HG03457 (cell line): Measurements from ENCODE around the gene PREX1.

Experiments used
- ATAC-seq: cut with Tn5 transposase; IDR thresholded peaks from one replicate; pipeline ENCODE4 v1.9.1; 2021; ENCODE audit warnings: moderate number of reproducible peaks; ENCODE audit not compliant: unreplicated experiment

PREX1 gene

DNA sequence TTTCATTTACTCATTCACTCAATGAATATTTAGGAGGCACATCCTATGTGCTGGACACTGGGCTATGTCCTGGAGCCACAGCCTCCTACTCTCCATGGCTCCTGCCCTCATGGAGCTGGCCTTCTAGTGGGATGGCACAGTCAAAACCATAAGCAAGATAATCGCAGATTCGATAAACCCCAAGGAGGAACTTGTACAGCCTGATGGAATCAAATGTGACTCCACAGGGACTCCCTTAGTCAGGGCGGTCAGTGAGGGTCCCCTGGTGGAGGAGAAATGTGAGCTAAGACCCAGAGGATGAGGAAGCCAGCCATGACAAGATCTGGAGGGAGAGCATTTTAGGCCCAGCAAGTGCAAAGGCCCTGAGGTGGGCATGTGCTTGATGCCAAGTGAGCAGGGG lies 211.9 kb downstream of the PREX1 start:
- no peak for ATAC-seq

DNA sequence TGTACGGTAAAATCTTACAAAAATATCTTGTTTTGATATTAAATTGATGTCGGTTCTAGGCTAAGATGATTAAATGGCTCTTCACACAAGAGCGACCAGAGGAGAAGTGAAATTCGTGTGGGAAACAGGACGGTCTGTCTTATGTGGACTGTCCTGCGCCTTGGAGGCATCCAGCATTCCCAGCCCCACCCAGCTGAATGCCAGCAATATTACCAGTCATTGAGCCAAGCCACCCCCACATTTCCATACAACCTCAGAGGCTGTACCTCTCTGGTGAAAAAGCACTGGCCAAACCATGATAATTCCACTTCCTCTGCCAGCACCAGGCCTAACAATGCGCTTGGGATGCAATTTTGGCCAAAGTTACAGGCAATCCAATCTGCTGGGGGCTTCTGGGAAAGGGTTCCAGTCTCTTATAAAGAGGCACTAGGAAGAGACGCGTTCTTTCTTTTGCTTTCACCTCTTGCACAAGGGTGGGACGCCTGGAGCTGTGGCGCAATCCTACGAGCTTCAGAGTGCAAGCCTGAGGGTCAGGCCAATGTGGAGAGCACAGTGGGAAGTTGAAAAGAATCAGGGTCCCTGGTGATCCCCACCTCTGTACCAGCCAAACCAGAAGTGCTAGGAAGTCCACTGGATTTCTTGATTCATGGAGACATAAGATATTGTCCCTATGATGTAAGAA lies 213.1 kb downstream of the PREX1 start:
- ATAC-seq: no peak

DNA sequence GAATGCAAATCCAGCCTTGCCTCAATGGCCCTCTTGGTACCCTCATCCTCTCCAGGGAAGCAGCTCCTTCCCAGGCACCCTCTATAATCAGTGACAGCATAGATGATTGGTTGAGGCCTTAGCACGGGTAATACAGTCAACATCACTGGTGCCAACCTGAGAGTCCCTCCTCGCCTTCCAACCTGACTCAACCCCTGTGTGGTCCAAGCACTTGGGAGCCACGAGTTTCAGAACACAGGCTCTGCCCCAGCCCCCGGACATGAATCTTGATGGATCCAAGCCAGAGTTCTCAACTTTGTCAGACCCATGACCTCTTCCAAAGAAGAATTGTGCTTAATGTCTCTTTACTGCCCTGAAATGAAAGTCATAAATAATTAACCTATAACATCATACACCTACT lies 213.9 kb downstream of the PREX1 start:
- no peak for ATAC-seq

DNA sequence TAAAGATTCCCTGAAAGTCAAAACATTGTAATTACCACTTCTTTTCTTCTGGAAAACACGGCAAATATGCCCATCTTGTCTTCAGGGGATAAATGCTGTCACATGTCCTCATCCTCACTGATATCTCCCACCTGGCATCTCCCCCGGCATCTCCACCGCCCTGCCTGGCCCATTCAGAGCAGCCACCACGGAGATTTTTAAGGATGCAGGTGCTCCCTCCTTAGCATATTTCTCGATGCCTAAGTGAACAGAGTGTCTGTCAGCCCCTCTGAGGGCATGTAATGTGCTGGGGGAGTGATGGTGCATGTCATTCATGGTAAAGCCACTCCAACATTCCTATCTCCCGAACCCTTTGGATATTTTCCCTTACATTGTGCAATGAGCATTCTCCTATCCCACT lies 215.5 kb downstream of the PREX1 start:
- no peak for ATAC-seq

DNA sequence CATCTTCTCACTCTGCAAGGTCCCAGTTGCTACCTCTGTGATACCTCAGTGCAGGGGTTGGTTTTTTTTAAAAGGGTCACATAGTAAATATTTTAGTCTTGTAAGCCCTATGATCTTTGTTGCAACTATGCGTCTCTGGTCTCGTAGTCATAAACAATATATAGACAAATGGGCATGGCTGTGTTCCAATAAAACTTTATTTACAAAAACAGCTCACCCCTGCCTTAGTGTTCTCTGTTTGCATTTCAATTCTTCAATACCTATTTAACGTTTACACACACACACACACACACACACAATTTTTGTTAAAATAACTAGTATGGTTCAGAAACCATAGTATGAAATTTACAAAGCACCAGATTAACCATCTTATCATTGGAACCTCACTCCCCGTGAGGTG lies 216.8 kb downstream of the PREX1 start:
- no peak for ATAC-seq

DNA sequence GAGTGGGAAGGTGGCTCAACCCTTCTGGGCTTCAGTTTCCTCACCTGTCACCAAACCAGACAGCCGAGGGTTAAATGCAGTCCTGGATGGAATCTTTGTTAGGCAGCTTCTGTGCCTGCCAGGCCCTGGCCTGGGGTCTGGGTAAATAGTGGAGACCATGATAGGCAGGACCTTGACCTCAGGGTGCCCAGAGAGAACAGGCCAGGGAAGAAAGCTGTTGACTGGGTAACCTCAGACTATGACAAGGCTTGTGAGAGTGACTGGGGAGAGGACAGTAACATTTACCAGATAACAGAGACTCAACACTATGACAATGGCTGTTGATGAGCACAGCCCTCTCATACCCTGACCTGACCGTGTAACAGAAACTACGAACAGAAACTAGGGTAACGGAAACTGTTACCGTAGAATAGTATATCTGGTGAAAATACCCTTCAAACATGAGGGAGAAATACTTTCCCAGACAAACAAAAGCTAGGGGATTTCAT lies 218.3 kb downstream of the PREX1 start:
- no peak for ATAC-seq

DNA sequence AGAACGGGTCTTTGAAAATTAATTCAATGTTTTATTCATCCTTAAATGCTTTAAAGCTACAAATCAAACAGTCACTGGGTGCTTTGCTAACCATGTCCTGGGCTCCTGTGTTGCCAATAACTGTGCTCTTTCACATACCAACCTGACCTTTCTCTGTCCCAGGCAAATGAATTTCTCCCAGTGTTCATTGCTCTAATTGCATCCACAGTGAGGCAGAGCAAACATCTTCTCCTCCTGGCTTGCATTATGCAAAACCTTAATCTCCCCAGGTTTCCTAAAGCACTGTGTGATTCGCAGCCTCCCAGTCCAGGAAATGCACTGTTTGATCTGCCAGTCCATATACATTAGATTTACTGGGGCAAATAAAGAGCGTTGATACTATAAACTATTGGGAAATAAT lies 219.0 kb downstream of the PREX1 start:
- ATAC-seq: no peak

DNA sequence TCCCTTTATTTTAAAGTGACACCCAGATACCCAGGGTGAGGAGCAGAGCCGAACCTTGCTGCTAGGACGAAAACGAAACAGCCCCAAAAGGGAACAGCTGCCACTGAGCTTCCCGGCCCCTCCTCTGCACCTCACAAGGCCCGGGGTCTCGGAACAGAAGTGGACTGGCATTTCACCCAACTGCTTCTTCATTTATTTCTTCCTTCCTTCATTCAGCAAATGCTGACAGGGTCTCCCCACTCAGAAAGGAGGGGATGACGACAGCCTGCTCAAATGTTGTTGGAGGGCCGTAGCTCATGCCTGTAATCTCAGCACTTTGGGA lies 220.3 kb downstream of the PREX1 start:
- no peak for ATAC-seq

DNA sequence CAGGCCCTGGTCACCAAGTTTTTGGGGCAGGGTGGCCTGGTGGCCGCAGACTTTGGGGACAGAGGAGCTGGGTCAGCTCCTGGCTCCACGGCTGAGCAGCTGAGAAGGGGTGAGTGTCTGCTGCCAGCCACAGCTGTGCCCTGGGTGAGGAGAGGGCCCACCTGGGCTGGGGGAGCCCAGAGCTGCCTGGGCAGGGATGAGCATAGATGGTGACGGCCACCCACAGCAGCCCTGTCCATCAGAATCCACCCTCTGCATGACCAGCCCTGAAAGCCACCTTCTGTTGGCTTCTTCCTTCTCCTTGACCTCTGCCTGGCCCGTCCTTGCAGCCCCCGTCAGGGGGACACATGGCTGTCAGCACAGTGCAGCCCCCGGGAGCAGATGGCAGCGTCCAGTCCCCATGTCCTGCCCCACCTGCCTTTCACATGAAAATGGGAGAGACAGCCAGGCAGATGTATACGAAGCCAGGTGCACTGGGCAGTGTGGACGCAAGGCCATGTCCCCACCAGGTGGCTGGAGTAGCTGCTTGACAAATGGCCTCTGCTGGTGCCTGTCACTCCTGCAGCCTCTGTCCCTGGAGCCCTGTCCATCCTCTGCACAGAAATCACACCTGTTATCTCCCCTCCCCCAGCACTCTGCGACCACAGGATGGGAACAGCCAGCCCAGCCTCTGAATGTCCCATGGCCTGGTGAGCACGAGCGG lies 220.8 kb downstream of the PREX1 start:
- no peak for ATAC-seq

DNA sequence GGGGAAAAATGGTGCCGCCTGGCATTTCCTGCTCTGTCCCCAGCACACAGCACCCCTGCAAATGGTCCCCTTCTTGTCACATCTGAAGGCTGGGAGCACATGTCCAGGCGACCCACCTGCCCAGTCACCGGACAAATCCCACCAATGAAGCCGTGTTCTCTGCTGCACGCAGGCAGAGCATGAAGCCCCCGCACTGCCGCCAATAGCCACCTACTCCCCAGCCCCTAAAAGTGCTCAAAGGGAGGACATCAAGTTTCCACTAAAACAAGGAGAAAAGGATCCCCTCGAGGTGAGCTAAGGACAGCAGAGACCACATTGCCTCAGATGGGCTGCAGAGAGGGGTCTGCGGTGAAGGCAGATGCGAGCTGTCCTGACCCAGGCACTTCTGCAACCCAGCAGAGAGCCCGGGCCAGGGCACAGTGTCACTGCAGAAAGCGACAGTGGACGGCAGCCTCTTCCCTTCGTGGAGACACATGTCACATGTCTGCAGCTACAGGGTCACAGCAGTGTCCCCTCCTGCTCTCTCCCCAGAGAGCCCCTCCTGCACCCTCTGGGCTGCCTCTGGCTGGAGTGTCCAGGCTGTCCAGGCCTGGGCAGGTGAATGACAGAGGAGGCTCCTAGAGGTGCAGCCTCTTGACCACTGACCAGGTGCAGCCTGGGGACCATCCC lies 221.5 kb downstream of the PREX1 start:
- ATAC-seq: no peak

DNA sequence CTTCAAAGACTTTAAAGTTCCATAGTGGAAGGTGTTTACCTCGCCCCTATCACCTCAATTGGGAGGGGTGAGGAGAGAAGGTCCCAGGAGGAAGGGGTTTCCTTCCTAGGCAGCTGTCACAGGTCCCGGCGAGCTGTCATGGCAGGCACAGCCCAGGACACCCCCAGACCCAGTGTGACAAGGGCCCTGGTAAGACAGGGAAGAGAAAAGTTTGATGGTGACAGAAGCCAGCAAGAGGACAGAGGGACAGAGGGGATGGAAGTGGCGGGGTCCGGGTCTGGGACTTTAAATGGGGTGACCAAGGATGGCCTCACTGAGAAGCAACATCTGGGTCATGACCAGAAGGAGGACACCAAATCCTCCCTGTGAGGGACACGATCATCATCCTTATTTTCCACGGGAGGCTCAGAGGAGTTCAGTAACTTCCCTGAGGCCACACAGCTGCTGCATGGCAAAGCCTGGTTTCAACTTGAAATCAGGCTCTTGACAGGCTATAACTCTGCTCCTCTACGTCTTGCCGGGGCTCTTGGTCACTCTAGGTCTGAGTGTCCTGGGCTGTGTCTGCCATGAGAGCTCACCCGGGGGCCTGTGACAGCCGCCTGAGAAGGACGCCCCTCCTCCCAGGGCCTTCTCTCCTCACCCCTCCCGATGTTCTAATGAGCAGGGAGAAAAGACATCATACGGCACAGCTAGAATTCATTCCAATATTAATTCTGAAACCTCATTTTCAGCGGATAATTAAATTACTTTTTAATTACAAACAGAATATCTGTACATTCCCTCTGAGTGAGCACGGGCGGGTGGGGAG lies 222.2 kb downstream of the PREX1 start:
- no peak for ATAC-seq

DNA sequence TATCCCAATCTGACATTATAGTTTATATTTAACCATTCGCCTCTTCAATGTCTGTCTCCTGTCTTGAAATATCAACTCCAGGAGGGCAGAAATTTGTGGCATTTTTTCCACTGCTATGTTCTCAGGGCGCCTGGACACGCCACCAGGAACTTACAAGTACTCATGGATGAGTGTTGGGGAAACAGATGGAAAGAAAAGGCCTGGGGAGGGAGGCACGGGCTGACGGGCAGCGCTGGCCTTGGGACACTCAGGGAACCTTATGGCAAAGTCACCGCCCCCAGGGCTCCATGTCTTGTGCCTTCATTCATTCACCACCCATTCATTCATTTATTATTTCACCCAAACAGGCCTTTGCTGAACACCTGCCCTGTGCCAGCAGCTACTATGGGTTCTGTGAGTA lies 222.9 kb downstream of the PREX1 start:
- no peak for ATAC-seq

DNA sequence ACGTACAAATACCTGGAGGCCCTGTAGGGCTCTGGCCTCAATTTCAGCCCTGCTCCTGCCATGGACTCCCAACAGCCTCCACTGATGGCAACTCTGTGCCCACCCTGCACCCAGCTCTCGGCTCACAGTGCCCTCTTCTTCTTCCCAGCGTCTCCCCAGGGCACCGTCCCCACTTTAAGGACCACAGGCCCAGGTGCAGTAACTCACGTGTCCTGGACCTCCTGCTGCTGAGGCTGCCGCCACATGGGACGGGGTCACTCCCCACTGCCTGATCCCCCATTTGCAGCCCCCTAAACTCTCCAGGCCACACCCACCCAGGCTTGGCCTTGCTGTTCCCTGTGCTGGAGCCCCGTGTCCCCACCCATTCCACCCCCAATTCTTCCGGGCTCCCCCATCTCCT lies 223.4 kb downstream of the PREX1 start:
- ATAC-seq: no peak

DNA sequence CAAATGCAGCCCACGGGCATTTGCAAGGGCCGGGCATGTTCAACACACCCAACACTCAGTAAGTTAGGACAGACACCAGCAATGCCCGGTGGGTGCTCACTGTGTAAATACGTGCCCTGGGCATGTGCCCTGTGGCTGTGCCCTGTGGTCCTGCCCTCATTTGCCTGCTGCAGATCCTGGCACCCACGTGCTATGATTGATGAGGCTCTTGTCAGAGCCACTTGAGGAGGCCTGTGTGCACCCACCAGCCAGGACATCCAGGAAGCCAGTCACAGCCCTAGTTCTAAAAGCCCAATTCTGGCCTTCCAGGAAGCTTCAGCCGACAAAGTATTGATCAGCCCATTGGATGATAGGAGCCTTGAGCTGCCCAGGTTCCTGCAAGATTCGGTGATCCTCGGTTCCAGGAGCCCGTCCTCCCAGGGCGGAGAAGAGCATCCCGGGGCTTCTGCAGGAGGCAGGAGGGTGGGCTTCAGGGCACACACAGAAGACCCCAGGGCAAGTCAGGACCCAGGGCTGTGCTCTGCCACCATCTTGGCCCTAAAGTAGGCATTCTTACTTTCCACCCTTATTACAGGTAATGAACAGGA lies 223.9 kb downstream of the PREX1 start:
- no peak for ATAC-seq

DNA sequence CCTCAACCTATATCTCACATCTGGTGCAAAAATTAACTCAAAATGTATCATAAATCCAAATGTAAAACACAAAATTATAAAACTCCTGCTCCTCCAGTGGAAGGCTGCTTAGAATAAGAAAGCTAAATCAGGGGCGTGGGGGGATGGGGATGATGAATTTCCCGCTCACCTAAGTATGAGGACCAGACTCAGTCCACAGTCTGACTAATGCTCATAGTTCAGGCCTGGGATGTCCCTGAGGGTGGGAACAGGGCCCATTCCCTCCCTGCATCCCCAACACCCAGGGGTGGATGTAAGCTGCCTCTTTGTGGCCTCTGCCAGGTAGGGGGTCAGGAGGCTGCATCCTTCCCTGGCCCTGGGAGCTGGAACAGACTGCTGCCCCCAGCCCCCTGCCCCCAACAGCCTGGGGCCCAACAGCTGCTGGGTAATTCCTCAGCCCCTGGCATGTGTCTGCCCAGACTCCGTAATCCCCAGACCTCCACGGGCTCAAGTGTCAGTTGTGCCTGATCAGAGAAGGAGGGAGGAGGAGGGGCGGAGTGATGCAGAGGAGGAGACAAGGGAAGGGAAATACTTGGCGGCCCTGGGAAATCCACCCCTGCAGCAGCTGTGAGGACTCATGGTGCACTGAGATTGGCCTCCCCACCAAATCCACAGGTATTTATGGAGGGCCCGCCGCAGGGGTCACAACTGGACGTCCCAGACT lies 224.5 kb downstream of the PREX1 start:
- ATAC-seq: no peak

DNA sequence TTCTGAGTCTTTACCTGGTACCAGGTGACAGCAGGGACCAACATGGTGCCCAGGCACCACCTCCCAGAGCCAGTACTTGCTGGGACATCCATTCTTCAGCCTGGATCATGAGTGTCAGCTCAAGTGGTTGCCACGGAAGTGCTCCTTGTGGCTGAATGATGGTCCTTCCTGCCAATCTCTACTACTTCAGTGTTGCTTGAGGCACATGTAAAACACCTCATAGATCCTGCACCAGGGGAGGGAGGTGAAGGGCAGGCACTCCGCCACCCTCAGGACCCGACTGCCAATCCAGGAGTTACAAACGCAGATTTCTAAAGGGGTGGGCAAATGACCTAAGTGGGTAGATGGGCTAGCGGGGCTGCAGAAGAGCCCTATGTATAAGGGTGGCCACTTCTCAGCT lies 226.0 kb downstream of the PREX1 start:
- ATAC-seq: no peak

DNA sequence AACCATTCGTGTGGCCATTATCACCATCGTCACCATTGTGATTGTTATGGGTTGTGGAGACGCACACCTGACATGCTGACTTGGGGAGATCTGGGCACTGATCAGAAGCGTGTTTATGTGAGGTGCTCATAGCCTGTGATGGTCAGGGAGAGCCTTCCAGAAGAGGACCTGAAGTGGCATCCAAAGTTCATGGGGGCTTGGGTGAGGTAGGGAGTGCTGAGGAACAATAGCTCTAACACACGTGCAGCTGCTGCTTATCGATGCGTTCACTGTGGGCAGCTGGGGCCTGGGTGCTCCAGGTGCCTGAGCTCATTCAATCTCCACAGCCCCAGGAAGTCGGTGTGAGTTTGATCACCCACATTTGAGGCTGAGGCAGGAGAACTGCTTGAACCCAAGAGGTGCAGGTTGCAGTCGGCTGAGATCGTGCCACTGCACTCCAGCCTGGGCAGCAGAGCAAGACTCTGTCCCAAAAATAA lies 227.3 kb downstream of the PREX1 start:
- no peak for ATAC-seq

DNA sequence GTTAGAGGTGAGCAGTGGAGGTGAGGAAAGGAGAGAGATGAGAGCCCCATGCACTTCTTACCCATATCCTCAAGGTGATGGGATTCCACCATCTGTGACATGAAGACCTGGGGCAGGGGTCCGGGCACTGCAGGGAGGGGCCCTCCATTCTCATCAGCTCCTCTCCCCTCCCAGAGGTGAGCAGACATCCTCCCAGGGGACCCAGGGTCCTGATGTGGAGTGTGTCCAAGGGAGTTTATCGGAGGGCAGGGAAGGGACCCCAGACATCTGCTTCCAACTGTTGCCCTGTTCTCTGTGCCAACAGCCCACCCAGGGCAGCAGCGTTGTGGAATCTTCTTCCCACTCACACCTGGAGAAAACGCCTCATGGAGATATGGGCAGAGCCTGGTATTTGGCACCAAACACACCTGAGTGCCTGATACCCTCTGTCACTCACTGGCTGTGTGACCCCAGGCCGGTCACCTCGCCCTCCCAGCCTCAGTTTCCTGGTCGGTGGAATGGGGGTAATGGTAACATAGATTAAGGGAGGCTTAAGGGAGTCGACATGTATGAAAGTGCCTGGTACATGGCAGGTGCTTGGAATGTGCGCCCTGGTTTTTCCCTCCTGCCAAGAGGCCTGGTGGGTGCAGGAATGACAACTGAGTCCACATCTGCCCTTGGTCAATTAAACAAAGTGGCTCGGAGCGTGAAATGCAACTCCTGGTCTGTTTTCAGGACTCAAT lies 227.9 kb downstream of the PREX1 start:
- ATAC-seq: no peak

DNA sequence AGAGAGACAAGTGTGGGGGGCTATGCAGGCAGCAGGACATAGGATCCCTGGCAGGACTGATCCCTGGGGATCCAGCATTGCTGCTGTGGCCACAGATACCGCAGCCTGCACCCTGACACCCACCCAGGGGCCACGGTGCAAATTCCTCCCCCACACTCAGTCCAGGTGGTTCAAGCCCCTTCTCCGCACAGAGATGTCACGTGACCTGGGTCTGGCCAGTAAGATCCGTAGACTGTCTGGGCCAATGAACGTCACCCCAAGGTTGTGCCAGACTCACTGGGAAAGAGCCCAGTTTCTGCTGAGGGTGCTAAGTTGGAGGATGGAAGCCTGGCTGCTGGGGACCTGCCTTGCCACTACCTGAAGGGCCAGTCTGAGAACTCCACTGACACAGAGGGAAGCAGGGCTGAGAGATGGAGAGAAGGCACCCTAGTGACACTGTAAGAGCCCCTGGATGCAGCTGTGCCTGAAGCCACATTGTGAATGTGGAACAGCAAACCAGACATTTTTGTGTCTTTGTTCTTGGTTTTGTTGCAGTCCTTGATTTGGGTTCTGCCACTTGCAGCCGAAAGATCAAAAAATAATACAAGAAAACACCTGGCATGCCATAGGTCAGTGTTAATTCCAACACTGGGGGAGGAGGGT lies 228.6 kb downstream of the PREX1 start:
- ATAC-seq: no peak
